Dermis blood vessel endothelial cell (primary cell): ENCODE data around the gene CUL2. TPM values are rescaled to one million over a fixed set of nuclear protein-coding genes. Genes with fewer than 3 reads are reported as not detected.
"Not testable (repeated sequence)": the region's sequence is repeated elsewhere in the genome, so short reads cannot be mapped to it uniquely, and the experiment has no call there.

ENCODE experiments used
- DNase-seq: peaks from one replicate; pipeline ENCODE4 v3.0.0; 2010
- total RNA-seq: library from RNA; depleted of rRNA; stranded (reverse); fragments of >200 nt; gene quantifications from 2 replicates; pipeline ENCODE4 v1.2.3, GENCODE V29; 2014

The CUL2 gene
- 26.9 and 57.9 TPM in 2 replicates for total RNA-seq

DNA sequence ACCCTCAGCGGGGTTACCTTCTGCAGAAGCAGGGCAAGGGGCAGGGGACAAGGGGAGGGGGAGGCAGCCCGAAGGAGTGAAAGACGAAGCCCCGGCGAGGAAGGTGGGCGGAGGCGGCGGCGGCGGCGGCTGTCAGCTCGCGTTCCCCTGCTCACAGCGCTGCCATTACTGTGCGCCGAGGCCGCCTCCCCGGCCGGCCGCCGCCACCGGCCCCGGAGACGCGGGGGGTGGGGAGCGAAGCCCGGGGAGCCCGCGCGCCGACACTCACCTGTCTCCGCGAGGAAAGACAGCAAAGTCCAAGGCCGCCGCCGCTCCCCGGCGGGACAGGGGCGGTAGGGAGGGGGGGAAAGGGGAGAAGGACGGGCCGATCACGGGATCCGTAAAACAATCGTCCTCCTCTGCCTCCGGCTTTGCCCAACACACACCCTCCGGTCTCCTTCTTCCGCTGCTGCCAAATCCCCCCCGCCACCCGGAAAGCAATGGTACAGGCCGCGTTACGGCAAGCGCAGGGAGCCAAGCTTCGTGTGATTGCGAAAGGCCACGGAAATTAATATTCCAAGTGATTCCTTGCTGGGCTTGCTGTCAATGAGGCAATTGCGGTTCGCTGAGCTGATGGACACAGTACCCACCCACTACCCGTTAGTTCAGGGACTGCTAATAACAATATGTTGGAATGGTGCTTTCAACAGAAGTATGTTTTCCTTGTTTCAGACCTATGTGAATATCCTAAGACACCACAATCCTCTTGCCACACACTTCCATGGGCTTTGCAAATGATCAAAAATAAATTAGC lies at the start of gene CUL2:
Gene CUL2, minus strand, starts transcription at position 180 of the 793 bp plus-strand sequence. CDS start 19,024 bp downstream, outside the sequence.
- DNase-seq, result peak; percentile 98

DNA sequence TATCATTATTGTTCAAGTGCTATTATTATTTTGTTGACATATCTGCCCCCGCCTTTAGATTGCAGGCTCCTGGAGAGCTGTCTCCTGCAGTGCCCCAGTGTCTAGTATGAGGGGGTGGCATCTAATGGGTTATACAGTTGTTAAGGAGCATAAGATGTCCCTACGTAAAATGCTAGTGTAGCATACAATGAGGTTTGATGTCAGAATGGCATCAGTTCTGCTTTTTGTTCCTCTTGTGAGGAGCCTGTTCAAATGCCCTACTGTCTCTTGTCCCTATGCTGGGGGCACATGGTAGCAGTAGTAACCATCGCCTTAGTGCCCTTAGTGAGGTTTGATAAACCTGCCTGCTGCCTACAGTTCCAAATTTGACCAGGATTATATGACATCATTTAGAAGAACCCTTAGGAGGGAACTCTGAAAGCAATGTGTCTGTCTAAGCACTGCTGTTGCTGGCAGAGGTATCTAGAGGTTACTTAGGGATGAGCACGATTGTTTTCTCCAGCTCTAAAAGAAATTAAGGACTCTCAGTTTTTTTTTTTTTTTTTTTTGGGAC lies 46.2 kb upstream of the CUL2 start:
- no peak for DNase-seq

DNA sequence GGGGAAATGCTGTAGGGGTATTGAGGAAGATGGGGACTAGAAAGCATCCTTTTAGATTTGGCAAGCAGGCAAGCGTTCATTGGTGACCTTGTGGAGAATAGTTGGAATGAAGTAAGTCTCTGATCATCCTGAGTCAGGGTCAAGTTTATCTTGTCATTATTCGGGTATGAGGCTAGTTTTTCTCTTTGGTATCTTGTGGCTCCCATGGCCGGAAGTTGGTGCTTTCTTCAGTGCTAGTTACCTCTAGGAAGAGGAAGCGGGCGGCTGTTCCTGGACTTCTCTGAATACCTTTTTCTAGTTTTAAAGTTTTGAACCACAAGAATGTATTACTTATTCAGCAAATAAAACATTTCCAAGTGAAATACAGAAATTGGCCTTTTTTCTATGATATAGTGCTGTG lies 45.7 kb upstream of the CUL2 start:
- DNase-seq, result no peak

DNA sequence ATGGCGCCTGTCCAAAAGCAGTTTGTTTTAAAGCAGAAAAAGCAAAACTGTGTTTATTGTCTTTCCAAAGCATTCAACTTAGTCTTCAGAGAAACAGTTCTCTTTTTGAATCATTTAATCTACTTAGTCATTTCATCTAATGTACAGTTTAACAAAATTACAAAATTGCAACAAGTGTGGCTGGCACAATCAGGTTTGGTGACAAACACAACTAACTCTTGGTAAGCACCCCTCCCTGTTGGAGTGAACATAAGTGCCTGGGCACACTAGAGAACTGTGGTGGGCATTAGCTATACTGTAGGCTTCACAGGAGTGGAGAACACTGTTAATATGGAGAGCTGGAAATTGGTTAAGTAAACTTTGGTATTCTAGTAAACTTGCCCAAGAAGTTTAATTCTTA lies 43.4 kb upstream of the CUL2 start:
- DNase-seq, result no peak

- DNase-seq, result no peak
Observed at GRCh38 chr10:35132727-35133126, 42.6 kb upstream of the CUL2 start.

DNA sequence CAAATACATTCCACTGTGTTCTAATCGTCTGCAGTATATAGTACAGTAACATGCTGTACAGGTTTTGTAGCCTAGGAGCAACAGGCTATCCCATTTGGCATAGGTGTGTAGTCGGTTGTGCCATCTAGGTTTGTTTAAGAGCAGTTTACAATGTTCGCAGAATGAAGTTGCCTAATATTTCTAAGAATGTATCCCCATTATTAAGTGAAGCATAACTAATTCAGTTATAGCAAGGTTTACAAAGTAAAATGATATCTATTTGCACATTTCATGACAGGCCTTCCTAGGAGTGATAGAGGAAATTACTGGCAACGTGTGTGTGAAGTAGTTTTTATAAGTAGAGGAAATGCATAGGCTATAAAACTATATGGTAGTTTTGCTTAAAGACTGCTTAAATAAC lies 40.5 kb upstream of the CUL2 start:
- no peak for DNase-seq

- peak; percentile 19 for DNase-seq
Observed at GRCh38 chr10:35129185-35129674, 39.1 kb upstream of the CUL2 start.

DNA sequence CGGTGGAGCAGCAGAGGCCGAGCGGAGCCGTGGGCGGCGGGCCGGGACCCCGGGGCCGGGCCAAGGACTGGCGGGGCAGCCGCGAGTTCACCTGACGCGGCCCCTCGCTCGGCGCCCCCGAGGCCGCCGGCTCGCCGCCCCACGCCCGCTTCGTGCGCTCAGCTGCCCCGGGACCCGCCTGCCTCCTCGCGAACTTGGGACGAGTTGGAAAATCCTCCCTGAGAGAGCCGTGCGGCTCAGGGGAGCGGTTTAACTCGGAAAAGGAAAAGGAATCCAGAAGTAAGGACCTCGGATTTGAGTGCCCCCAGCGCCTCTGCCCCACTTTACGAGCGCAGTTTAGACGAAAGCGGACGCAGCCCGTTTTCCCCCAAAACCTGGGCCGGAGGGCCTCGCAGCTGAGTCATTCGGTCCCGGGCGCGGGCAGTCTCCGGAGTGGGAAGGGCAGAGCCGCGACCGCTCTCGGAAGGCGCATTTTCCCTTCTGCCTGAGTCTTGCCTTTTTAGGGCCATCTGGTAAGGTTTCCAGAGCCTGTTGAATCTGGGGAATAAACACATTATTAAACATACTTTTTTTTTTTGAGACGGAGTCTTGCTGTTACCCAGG lies 37.2 kb upstream of the CUL2 start:
- peak; percentile 70 for DNase-seq

DNA sequence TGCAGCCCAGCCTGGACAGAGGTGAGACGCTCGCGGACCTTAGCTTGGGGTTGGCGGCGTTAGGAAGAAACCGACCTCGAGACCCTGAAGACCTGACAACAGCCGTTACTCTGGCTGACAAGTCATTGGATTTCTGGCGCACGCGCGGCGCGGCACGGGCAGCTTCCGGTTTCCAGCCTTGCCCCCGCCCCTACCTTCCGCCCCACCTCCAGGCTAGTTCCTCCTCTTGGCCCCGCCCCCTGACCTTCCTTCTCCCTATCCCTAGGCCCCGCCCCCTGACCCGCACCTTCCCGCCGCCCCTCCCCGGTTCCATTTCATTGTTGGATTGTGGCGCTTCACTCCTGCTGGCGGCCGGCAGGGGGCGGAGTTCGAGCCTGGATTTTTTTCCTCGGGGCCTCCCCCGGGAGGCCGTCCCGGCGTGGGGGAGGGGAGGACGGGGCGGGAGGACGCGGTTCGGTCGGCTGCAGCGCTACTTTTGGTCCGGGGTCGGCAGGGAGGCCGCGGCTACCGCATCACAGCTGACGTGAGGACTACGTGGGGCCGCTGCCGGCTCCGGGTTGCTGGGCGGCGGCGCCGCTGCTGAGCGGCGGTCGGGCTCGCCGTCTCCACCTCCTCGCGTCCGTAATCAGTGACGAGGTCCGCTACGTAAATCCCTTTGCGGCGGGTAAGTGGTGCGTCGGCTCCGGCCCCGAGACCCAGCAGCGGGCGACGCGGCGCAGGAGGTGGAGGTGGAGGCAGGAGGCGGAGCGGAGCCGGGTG lies 36.6 kb upstream of the CUL2 start, which contains the start of gene CREM:
Gene CREM, plus strand, starts transcription at position 317 of the 759 bp plus-strand sequence. CDS start 10,990 bp downstream, outside the sequence.
- DNase-seq, result peak; percentile 98

GRCh38 chr10:35126062-35126529 lies 36.0 kb upstream of the CUL2 start:
- no peak for DNase-seq

DNA sequence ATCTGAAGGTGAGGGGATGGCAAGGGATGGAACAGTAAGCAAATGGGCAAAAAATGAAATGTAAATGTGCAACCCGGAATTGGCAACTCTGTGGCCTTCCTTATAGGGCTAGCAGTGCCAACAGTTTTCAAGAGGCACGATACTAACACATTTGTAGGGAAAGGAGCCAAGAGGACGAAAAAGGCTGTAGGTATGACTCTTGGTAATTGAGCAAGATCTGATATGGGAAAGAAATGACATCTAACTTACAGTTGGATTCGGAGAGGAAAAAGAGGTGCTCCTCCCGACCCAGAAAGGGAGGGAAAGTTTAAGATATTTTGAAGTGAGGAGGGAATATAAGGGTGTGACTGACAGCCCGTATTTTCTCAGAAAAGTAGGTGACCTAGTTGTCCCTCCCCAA lies 34.4 kb upstream of the CUL2 start:
- DNase-seq, result no peak

DNA sequence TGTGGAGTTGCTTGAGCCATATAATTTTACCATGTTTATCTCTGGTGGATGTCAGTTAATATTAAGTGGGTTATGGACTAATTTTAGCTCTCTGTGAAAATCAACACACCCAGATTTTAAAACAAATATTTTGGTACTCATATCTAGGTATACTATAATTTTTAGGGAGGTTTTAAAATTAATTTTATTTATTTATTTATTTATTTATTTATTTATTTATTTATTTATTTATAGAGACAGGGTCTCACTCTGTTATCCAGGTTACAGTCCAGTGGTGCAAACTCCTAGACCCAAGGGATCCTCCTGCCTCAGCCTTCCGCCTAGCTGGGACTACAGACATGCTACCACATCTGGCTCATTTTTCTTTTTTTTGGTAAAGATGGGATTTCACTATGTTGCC lies 29.2 kb upstream of the CUL2 start:
- DNase-seq, result no peak

DNA sequence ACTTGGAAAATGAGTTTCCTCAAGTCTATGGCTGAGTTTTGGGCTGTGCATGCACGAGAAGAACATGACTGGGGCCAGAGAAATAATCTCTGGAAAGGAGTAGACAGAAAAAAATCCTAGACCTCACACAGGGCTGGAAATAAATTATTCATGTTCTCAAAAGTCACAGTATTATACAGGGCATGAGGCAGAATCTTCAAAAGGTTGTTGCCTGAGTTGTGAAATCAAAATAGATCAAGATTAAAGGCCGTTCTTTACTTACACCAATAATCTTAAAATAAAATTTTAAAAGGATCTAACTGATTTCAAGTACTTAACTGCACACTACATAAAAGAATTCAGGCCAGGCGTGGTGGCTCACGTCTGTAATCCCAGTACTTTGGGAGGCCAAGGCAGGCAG lies 22.4 kb upstream of the CUL2 start:
- DNase-seq, result no peak

GRCh38 chr10:35103882-35104281 lies 13.7 kb upstream of the CUL2 start:
- DNase-seq, result no peak

- no peak for DNase-seq
Observed at GRCh38 chr10:35097510-35097909, 7.4 kb upstream of the CUL2 start.

- DNase-seq, result no peak
Observed at GRCh38 chr10:35096312-35096711, 6.2 kb upstream of the CUL2 start.

DNA sequence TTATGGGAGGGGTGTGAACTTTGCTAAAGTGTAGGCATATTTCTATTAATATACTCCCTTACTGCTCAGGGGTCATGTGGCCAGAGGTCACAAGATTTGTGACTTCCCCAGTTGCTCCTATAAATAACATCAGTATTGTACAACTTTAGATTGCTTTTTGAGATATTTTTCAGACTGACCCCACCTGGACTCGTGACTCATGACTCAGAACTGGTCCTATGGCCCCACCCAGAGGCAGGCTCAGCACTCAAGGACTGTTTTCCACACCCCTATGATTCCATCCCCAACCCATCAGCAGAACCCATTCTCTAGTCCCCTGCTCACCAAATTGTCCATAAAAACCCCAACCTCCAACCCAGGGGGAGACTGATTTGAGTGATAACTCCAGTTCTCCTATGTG lies 2.7 kb upstream of the CUL2 start:
- DNase-seq, result no peak

- DNase-seq, result no peak
Observed at GRCh38 chr10:35091994-35092790, 2.1 kb upstream of the CUL2 start.

- peak; percentile 28 for DNase-seq
Observed at GRCh38 chr10:35089611-35090161, 455 bp downstream of the CUL2 start.

DNA sequence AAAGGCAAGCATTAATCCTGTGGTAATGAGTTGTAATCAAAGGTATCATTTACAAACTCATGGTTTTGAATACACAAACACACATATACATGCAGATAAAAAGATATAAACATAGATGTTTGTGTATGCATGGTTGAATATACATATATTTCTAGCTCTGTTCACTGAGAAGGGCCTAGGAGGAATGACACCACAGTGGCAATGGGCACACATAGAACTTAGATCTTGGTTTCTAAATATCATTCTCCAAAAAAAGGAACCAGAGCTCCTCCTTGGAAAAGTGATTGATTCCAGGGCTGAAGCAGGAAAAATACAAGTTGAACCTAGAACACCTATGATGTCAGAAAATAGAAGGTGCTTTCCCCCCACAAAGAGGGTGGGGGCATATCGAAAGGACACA lies 6.9 kb downstream of the CUL2 start:
- DNase-seq, result no peak

GRCh38 chr10:35080261-35080660 lies 9.9 kb downstream of the CUL2 start:
- DNase-seq, result not testable (repeated sequence)

DNA sequence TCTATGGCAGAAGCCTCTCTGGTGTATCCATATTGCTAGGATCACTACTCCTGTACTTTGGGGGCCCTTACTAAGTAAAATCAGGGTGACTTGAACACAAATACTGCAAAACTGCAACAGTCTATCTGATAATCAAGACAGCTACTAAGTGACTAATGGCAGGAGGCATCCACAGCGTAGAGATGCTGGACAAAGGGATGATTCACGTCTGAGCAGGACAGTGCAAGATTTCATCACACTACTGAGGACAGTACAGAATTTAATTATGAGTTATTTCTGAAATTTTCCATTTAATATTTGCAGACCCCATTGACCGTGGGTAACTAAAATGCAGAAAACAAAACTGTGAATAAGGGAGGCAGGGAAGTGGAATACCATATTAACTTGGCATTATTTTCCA lies 10.4 kb downstream of the CUL2 start:
- peak; percentile 46 for DNase-seq
